Bronchial epithelial cell (primary cell): ENCODE data around the gene ZBTB8A. TPM values are rescaled to one million over a fixed set of nuclear protein-coding genes. Genes with fewer than 3 reads are reported as not detected.
"Not testable (repeated sequence)": the region's sequence is repeated elsewhere in the genome, so short reads cannot be mapped to it uniquely, and the experiment has no call there.

Experiments used
- DNase-seq: peaks from one replicate; pipeline ENCODE4 v3.0.0-alpha.2; 2010; ENCODE audit warnings: low read depth
- FAIRE-seq: peaks from 2 replicates; lab custom pipeline; 2011; peaks lifted over from hg19 to GRCh38; lab: Jason Lieb, UNC
- H3K27me3 ChIP-seq: 2 replicates; pipeline ENCODE4 v1.5.1; 2011; ENCODE audit warnings: low read length; ENCODE audit not compliant: control insufficient read depth, insufficient read depth
- H3K36me3 ChIP-seq: 2 replicates; pipeline ENCODE4 v1.5.1; 2011; ENCODE audit warnings: low read length; ENCODE audit not compliant: control insufficient read depth, insufficient read depth
- H3K4me3 ChIP-seq: 2 replicates; pipeline ENCODE4 v1.5.1; 2011; ENCODE audit warnings: mild to moderate bottlenecking, low read depth, low read length, control low read depth
- total RNA-seq: library from RNA; depleted of rRNA; stranded (reverse); fragments of >200 nt; gene quantifications from 2 replicates; pipeline ENCODE4 v1.2.1, GENCODE V29; 2014
- TF ChIP-seq, protein P1 (sequence below): IDR thresholded peaks from 2 replicates; pipeline ENCODE4 v1.5.1; 2011; ENCODE audit warnings: mild to moderate bottlenecking, moderate library complexity, low read length, control low read depth, inconsistent platforms; ENCODE audit not compliant: insufficient read depth, severe bottlenecking

Gene ZBTB8A
- total RNA-seq, 1 donor from 2014 or later = 9.5 TPM

DNA sequence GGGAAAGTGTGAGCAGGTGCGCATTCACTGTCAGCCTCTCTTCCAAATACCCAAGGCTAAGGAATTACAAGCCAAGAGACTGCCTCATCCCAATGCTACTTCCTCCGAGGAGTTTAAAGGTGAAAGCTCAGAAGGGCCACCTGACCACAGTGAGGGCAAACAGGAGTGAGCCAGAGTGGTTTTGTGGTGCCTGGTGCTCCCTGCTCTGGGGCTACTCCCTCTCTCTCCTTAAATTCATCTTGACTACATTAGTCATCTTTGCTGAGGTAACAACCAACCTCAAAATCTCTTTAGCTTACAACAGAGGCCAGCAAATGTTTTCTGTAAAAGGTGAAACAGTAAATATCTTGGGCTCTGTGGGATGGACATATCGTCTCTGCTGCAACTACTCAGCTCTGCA, 14.2 kb upstream of the ZBTB8A start:
- DNase-seq = peak; percentile 9
- TF ChIP-seq, protein P1, sequence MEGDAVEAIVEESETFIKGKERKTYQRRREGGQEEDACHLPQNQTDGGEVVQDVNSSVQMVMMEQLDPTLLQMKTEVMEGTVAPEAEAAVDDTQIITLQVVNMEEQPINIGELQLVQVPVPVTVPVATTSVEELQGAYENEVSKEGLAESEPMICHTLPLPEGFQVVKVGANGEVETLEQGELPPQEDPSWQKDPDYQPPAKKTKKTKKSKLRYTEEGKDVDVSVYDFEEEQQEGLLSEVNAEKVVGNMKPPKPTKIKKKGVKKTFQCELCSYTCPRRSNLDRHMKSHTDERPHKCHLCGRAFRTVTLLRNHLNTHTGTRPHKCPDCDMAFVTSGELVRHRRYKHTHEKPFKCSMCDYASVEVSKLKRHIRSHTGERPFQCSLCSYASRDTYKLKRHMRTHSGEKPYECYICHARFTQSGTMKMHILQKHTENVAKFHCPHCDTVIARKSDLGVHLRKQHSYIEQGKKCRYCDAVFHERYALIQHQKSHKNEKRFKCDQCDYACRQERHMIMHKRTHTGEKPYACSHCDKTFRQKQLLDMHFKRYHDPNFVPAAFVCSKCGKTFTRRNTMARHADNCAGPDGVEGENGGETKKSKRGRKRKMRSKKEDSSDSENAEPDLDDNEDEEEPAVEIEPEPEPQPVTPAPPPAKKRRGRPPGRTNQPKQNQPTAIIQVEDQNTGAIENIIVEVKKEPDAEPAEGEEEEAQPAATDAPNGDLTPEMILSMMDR = no peak
- H3K4me3 ChIP-seq = no peak overlapping the region
- no peak for FAIRE-seq
- H3K27me3 ChIP-seq = no peaks in the 10 kb centered on the region
- no peaks in the 10 kb centered on the region for H3K36me3 ChIP-seq

DNA sequence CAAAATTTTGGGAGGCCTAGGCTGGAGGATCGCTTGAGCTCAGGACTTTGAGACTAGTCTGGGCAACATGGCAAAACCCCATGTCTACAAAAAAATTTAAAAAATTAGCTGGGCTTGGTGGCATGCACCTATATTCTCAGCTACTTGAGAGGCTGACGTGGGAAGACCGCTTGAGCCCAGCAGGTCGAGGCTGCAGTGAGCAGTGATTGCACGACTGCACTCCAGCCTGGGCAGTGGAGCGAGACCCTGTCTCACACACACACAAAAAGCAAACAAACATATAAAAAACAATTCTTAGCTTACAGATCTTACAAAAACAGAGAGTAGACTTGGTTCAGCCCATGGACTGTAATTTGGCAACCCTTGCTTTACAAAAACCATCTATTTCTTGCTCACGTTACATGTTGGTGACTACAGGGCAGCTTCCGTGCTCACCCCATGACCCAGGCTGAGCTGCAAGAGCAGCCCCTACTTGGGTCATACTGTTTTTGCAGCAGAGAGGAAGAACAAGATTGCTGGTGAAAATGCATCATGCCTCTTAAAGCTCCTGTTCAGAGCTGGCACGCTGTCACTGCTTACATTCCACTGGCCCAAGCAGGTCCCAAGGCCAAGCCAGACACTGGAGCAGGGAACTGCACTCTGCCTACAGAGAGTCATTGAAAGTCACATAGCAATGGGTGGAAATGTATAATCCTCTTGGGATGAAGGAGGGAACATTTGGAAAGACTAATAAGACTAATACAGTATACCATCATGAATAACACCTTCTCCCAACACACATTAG, 13.4 kb upstream of the ZBTB8A start:
- Histone ChIP-seq H3K4me3 (no peak overlapping the region), H3K36me3 (no peaks in the 10 kb centered on the region), H3K27me3 (no peaks in the 10 kb centered on the region)
- FAIRE-seq (no peak), DNase-seq (no peak)
- TF ChIP-seq, protein P1 = no peak

DNA sequence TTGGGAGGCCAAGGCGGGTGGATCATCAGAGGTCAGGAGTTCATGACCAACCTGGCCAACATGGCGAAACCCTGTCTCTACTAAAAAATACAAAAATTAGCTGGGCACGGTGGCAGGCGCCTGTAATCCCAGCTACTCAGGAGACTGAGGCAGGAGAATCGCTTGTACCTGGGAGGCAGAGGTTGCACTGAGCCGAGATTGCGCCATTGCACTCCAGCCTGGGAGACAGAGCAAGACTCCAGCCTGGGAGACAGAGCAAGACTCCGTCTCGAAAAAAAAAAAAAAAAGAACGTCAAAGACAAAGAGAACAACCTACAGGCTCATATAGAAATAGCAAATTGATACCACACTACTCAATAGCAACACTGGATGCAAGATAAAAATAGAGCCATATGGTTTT, 10.7 kb upstream of the ZBTB8A start:
- not testable (repeated sequence) for H3K4me3 ChIP-seq, H3K36me3 ChIP-seq, H3K27me3 ChIP-seq, FAIRE-seq, DNase-seq

DNA sequence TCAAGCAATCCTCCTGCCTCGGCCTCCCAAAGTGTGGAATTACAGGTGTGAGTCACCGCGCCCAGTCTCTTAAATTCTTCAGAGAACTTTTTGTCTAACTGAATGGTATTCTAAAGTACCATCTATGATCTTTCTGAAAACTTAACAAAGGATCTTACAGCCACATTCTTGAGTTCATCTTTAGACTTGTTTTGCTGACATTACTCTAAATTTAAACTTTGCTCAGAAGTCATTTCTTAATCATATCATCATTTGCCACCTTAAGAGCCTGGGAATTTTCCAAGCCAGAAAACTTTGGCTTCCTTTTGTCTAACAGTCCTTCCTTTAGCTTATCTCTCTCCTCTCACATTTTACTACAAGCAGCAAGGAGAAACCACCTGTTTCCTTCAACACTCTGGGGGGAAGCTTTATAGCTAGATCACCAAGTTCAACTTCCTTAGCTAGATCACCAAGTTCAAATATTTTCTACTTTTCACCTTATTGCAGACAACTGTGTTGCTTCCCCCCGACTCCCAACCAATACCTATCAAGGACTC, 5.4 kb upstream of the ZBTB8A start:
- FAIRE-seq (no peak), DNase-seq (no peak)
- Histone ChIP-seq H3K4me3 (no peak overlapping the region), H3K27me3 (no peaks in the 10 kb centered on the region), H3K36me3 (no peaks in the 10 kb centered on the region)
- TF ChIP-seq, protein P1 = no peak

DNA sequence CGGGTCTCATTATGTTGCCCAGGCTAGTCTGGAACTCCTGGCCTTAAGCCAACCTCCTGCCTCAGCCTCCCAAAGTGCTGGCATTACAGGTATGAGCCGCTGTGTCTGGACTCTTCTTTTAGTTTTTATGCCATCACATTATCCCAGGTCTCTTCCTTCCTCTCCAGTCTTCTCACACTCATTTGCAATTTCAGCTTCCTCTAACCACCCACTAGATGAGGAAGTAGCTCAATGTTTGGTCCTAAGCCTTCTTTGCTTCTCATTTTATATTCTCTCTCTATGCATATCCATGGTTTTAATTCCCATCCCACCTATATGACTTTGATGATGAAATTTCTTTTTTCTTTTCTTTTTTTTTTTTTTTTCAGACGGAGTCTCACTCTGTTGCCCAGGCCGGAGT, 3.1 kb upstream of the ZBTB8A start:
- DNase-seq (no peak), FAIRE-seq (no peak)
- TF ChIP-seq, protein P1 = no peak
- H3K27me3 ChIP-seq = no peaks in the 10 kb centered on the region
- H3K4me3 ChIP-seq = no peak overlapping the region
- H3K36me3 ChIP-seq = no peaks in the 10 kb centered on the region

DNA sequence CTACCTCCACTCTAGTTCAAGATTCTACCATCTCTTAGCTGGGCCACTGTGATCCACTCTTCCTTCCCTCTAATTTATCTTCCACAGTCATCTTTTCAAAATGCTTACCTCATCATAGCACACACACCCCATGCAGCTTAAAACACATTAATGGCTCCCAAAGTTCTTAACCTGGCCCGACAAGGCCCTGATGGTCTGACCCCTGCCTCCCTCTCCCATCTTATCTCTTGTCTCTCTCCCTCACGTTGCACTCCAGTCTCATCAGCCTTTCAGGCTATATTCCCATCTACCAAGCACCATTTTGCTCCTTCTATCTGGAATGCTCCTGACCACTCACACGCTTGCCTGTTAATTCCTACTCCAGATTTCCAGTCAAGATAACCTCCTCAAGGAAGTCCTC, 2.5 kb upstream of the ZBTB8A start:
- DNase-seq (no peak), FAIRE-seq (no peak)
- no peaks in the 10 kb centered on the region for H3K27me3 ChIP-seq
- TF ChIP-seq, protein P1 = no peak
- no peak overlapping the region for H3K4me3 ChIP-seq
- no peaks in the 10 kb centered on the region for H3K36me3 ChIP-seq
